ENCODE results near the gene CCDC159.

DNA sequence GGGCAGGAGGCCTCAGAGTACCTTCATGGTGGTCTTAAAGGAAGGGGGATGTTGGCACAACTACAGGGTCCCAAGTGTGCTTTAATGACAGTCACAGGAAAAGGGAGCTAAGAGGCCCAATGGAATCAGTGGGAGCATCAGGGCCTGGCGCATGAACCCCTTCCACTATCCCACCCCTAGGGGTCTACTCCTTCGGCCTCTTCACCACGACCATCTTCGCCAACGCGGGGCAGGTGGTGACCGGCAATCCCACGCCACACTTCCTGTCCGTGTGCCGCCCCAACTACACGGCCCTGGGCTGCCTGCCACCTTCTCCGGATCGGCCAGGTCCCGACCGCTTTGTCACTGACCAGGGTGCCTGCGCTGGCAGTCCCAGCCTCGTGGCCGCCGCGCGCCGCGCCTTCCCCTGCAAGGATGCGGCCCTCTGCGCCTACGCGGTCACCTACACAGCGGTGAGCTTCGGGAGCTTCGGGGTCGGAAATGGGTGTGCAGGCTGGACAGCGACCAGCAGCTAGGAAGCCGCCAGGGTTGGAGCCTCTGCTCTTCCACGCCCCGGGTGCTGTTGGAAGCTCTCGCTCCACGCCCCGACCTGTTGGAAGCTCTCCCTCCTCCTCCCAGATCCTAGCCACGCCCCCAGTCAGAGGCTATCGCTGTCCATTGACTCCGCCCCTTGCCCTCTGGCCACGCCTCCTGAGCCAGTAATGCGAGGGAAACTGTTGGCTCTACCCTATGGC is 14.9 kb downstream of the CCDC159 start:
- TF ChIP-seq, protein P1, sequence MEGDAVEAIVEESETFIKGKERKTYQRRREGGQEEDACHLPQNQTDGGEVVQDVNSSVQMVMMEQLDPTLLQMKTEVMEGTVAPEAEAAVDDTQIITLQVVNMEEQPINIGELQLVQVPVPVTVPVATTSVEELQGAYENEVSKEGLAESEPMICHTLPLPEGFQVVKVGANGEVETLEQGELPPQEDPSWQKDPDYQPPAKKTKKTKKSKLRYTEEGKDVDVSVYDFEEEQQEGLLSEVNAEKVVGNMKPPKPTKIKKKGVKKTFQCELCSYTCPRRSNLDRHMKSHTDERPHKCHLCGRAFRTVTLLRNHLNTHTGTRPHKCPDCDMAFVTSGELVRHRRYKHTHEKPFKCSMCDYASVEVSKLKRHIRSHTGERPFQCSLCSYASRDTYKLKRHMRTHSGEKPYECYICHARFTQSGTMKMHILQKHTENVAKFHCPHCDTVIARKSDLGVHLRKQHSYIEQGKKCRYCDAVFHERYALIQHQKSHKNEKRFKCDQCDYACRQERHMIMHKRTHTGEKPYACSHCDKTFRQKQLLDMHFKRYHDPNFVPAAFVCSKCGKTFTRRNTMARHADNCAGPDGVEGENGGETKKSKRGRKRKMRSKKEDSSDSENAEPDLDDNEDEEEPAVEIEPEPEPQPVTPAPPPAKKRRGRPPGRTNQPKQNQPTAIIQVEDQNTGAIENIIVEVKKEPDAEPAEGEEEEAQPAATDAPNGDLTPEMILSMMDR (IDR thresholded peaks at IDR 0.05) = no peak
- TF ChIP-seq POLR2A (IDR thresholded peaks at IDR 0.05) = no peak
